H9 (cell line): Measurements from ENCODE around the gene ZBTB48. TPM values are rescaled to one million over a fixed set of nuclear protein-coding genes. Genes with fewer than 3 reads are reported as not detected.

ENCODE experiments used
- DNase-seq: peaks from one replicate; pipeline ENCODE4 v3.0.0-alpha.2; 2017
- H2AFZ ChIP-seq: one replicate; pipeline ENCODE4 v1.6.1; 2013; ENCODE audit warnings: mild to moderate bottlenecking, low read length, control low read depth, moderate library complexity
- H2AK5ac ChIP-seq: 2 replicates; pipeline ENCODE4 v1.6.1; 2013; ENCODE audit warnings: low read length, control low read depth, mixed read lengths; ENCODE audit not compliant: insufficient read length
- H2BK120ac ChIP-seq: one replicate; pipeline ENCODE4 v1.6.1; 2013; ENCODE audit warnings: low read depth, mild to moderate bottlenecking, low read length, control low read depth, inconsistent platforms; ENCODE audit not compliant: poor library complexity, severe bottlenecking
- H2BK12ac ChIP-seq: 2 replicates; pipeline ENCODE4 v1.6.1; 2013; ENCODE audit warnings: low read length, control low read depth, mixed read lengths, low read depth; ENCODE audit not compliant: insufficient read length
- H2BK15ac ChIP-seq: 2 replicates; pipeline ENCODE4 v1.6.1; 2013; ENCODE audit warnings: low read depth, low read length, control low read depth
- H2BK20ac ChIP-seq: one replicate; pipeline ENCODE4 v1.6.1; 2013; ENCODE audit warnings: low read depth, mild to moderate bottlenecking, low read length, control low read depth, inconsistent platforms; ENCODE audit not compliant: poor library complexity, severe bottlenecking
- H2BK5ac ChIP-seq: 2 replicates; pipeline ENCODE4 v1.6.1; 2013; ENCODE audit warnings: low read length, control low read depth, mixed read lengths; ENCODE audit not compliant: insufficient read length
- H3K14ac ChIP-seq: 2 replicates; pipeline ENCODE4 v1.6.1; 2013; ENCODE audit warnings: low read length, control low read depth; ENCODE audit not compliant: insufficient read depth
- H3K18ac ChIP-seq: 2 replicates; pipeline ENCODE4 v1.6.1; 2013; ENCODE audit warnings: low read depth, mild to moderate bottlenecking, mixed read lengths, low read length, control low read depth; ENCODE audit not compliant: insufficient read length
- H3K23ac ChIP-seq: 2 replicates; pipeline ENCODE4 v1.6.1; 2013; ENCODE audit warnings: low read length, control low read depth, mixed read lengths, low read depth; ENCODE audit not compliant: insufficient read length
- H3K23me2 ChIP-seq: 2 replicates; pipeline ENCODE4 v1.6.1; 2013; ENCODE audit warnings: low read depth, mild to moderate bottlenecking, mixed read lengths, low read length, control low read depth; ENCODE audit not compliant: insufficient read length, poor library complexity, severe bottlenecking
- H3K27ac ChIP-seq: 2 replicates; pipeline ENCODE4 v1.5.1; 2013; ENCODE audit warnings: low read length, control low read depth, mixed read lengths, low read depth; ENCODE audit not compliant: insufficient read length
- H3K27me3 ChIP-seq: 2 replicates; pipeline ENCODE4 v1.6.1; 2013; ENCODE audit warnings: low read length, control low read depth, inconsistent platforms; ENCODE audit not compliant: insufficient read depth
- H3K4ac ChIP-seq: 2 replicates; pipeline ENCODE4 v1.6.1; 2013; ENCODE audit warnings: low read depth, mild to moderate bottlenecking, control low read depth, inconsistent platforms, low read length, moderate library complexity
- H3K4me1 ChIP-seq: 2 replicates; pipeline ENCODE4 v1.6.1; 2013; ENCODE audit warnings: low read length, control low read depth, inconsistent platforms; ENCODE audit not compliant: insufficient read depth
- H3K4me2 ChIP-seq: 2 replicates; pipeline ENCODE4 v1.6.1; 2013; ENCODE audit warnings: low read length, control low read depth, mixed read lengths; ENCODE audit not compliant: insufficient read length, insufficient read depth
- H3K56ac ChIP-seq: 2 replicates; pipeline ENCODE4 v1.6.1; 2013; ENCODE audit warnings: low read depth, mild to moderate bottlenecking, mixed read lengths, low read length, control low read depth; ENCODE audit not compliant: insufficient read length
- H3K79me1 ChIP-seq: 2 replicates; pipeline ENCODE4 v1.6.1; 2013; ENCODE audit warnings: low read depth, mild to moderate bottlenecking, moderate library complexity, low read length, control low read depth, inconsistent platforms; ENCODE audit not compliant: insufficient read depth, poor library complexity, severe bottlenecking
- H3K79me2 ChIP-seq: 2 replicates; pipeline ENCODE4 v1.6.1; 2013; ENCODE audit warnings: low read length, control low read depth, inconsistent platforms; ENCODE audit not compliant: insufficient read depth
- H3K9ac ChIP-seq: 2 replicates; pipeline ENCODE4 v1.6.1; 2013; ENCODE audit warnings: low read length, control low read depth, mixed read lengths; ENCODE audit not compliant: insufficient read length; ENCODE audit errors: extremely low read depth
- H3K9me3 ChIP-seq: one replicate; pipeline ENCODE4 v1.6.1; 2013; ENCODE audit warnings: low read depth, low read length, inconsistent platforms; ENCODE audit not compliant: control insufficient read depth
- H3T11ph ChIP-seq: one replicate; pipeline ENCODE4 v1.6.1; 2013; ENCODE audit warnings: mild to moderate bottlenecking, low read length, control low read depth, inconsistent platforms
- H4K20me1 ChIP-seq: one replicate; pipeline ENCODE4 v1.6.1; 2013; ENCODE audit not compliant: control insufficient read depth, insufficient read length, insufficient read depth
- H4K5ac ChIP-seq: 2 replicates; pipeline ENCODE4 v1.6.1; 2013; ENCODE audit warnings: low read depth, mild to moderate bottlenecking, mixed read lengths, low read length, control low read depth; ENCODE audit not compliant: insufficient read length
- H4K8ac ChIP-seq: replicated peaks from 2 replicates; pipeline ENCODE4 v1.6.1; 2013; ENCODE audit warnings: low read length, control low read depth, mixed read lengths, low read depth; ENCODE audit not compliant: insufficient read length
- H4K91ac ChIP-seq: 2 replicates; pipeline ENCODE4 v1.6.1; 2013; ENCODE audit warnings: low read depth, mild to moderate bottlenecking, moderate library complexity, mixed read lengths, low read length, control low read depth; ENCODE audit not compliant: insufficient read length
- H3K27ac Mint-ChIP-seq, 3 experiments: 2 replicates in 2 of 3; 3 replicates in 1 of 3; pipeline ENCODE4 v1.8.0; 2020 to 2021; ENCODE audit warnings: mixed read lengths in 3 of 3, mild to moderate bottlenecking in 1 of 3, moderate library complexity in 1 of 3
- H3K27me3 Mint-ChIP-seq: 2 replicates; pipeline ENCODE4 v1.8.0; 2021; ENCODE audit warnings: low read depth, mild to moderate bottlenecking, moderate library complexity, mixed read lengths
- H3K36me3 Mint-ChIP-seq, 3 experiments: 2 replicates in 2 of 3; 3 replicates in 1 of 3; pipeline ENCODE4 v1.8.0; 2020 to 2021; ENCODE audit warnings: low read depth in 3 of 3, mixed read lengths in 3 of 3; ENCODE audit not compliant: insufficient read depth in 1 of 3
- H3K4me1 Mint-ChIP-seq, 2 experiments: 2 replicates each; pipeline ENCODE4 v1.8.0; 2020; ENCODE audit warnings: mixed read lengths in 2 of 2
- H3K4me3 Mint-ChIP-seq, 2 experiments: 2 replicates in 1 of 2; 3 replicates in 1 of 2; pipeline ENCODE4 v1.8.0; 2020 to 2021; ENCODE audit warnings: mild to moderate bottlenecking in 2 of 2, mixed read lengths in 2 of 2, moderate library complexity in 1 of 2
- H3K9me3 Mint-ChIP-seq, 2 experiments: 2 replicates in 1 of 2; 3 replicates in 1 of 2; pipeline ENCODE4 v1.8.0; 2020; ENCODE audit warnings: mild to moderate bottlenecking in 2 of 2, mixed read lengths in 2 of 2, moderate library complexity in 1 of 2
- WGBS: extraction: QIAGEN DNeasy Blood & Tissue Kit; methylation state at CpG from one replicate; pipeline ENCODE4 v1.1.7; 2013; ENCODE audit warnings: missing lambda C conversion rate, low lambda C conversion rate, mixed read lengths; ENCODE audit not compliant: insufficient read length; ENCODE audit errors: extremely low coverage; 5-methylcytosine and 5-hydroxymethylcytosine counted together
- total RNA-seq: library from RNA; stranded (reverse); gene quantifications from 2 replicates; pipeline ENCODE4 v1.2.1, GENCODE V29; 2021
- TF ChIP-seq, protein P1 (sequence below): fragments of 200-600 bp; sonication (generic); conservative IDR thresholded peaks from 3 replicates; pipeline ENCODE4 v1.8.0; 2021; ENCODE audit warnings: antibody characterized with exemption, mild to moderate bottlenecking

ZBTB48 gene
- total RNA-seq, 1 experiment from 2014 or later = 33.2 TPM

- no peak overlapping the region for H2AFZ ChIP-seq
- H3K79me1 ChIP-seq = no peaks in the 10 kb centered on the region
- Mint-ChIP-seq H3K27me3 (no peaks in the 10 kb centered on the region; the same call in 1 of the 2 replicates), H3K4me1 (no peaks in the 10 kb centered on the region), H3K4me3 (no peak overlapping the region), H3K36me3 (peaks cover 44 to 82% (median 69%) of the 10 kb centered on the region in 3 experiments), H3K9me3 (no peaks in the 10 kb centered on the region), H3K27ac (peak overlapping the region in 1 of 3 experiments; percentile 13; a peak in 1 of 7 replicates)
- H3K27ac ChIP-seq = no peak overlapping the region
- no peak overlapping the region for H2BK15ac ChIP-seq
- H3K9me3 ChIP-seq = no peaks in the 10 kb centered on the region
- no peak overlapping the region for H3T11ph ChIP-seq
- no peak overlapping the region for H2BK120ac ChIP-seq
- no peak overlapping the region for H2AK5ac ChIP-seq
- H4K91ac ChIP-seq = no peak overlapping the region
- H2BK12ac ChIP-seq = no peak overlapping the region
- 100% methylated on average over 4 of the region's 5 CpGs for WGBS
- H3K23me2 ChIP-seq = no peaks in the 10 kb centered on the region
- H4K8ac ChIP-seq = no peak overlapping the region
- no peaks in the 10 kb centered on the region for H3K4me1 ChIP-seq
- no peak overlapping the region for H2BK20ac ChIP-seq
- H3K9ac ChIP-seq = no peak overlapping the region
- no peaks in the 10 kb centered on the region for H3K27me3 ChIP-seq
- no peak overlapping the region for H3K4ac ChIP-seq
- TF ChIP-seq, protein P1, sequence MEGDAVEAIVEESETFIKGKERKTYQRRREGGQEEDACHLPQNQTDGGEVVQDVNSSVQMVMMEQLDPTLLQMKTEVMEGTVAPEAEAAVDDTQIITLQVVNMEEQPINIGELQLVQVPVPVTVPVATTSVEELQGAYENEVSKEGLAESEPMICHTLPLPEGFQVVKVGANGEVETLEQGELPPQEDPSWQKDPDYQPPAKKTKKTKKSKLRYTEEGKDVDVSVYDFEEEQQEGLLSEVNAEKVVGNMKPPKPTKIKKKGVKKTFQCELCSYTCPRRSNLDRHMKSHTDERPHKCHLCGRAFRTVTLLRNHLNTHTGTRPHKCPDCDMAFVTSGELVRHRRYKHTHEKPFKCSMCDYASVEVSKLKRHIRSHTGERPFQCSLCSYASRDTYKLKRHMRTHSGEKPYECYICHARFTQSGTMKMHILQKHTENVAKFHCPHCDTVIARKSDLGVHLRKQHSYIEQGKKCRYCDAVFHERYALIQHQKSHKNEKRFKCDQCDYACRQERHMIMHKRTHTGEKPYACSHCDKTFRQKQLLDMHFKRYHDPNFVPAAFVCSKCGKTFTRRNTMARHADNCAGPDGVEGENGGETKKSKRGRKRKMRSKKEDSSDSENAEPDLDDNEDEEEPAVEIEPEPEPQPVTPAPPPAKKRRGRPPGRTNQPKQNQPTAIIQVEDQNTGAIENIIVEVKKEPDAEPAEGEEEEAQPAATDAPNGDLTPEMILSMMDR = no peak
- H3K4me2 ChIP-seq = no peak overlapping the region
- no peak overlapping the region for H3K56ac ChIP-seq
- H4K20me1 ChIP-seq = no peaks in the 10 kb centered on the region
- H3K18ac ChIP-seq = no peak overlapping the region
- no peak overlapping the region for H3K23ac ChIP-seq
- DNase-seq = no peak
- no peaks in the 10 kb centered on the region for H3K79me2 ChIP-seq
- no peak overlapping the region for H2BK5ac ChIP-seq
- H4K5ac ChIP-seq = no peak overlapping the region
- H3K14ac ChIP-seq = no peak overlapping the region
Measured at GRCh38 chr1:6546326-6546725, 33.5 kb upstream of the ZBTB48 start.
